ENCODE measurements around the gene KLF13. TPM values are rescaled to one million over a fixed set of nuclear protein-coding genes. Genes with fewer than 3 reads are reported as not detected.

The KLF13 gene
- total RNA-seq, 1 donor: 58.6 TPM

DNA sequence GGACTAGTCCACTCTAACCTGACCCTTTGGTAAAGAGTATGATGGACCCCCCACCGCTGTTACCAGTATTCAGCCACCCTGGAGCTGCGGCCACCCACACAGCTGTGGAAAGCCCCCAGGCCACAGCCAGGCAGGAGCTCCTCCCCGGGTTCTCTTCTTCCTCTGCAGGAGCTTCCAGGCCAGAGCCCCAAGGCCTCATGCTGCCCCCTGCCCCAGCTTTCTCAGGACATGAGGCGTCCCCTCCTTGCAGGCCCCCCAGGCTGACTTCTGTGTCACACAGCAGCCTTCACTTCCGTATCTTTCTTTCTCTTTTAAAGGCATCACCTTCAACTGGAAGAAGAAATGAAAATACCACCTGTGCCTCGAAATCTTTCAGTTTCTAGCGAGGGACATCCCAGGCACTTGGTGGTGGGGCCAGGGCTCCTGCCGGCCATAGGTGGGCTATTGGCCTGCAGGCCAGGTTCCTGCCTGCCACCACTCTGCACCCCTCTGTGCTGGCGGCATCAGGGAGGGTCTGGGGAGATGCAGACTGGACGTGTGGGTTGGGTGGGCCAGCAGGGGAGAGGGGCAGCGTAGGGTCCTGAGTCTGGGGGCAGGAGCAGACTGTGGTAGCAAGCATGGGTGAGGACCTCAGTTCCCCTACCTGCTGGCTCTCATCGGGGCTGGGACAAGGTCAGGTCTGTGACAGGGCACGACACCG lies 19.9 kb downstream of the KLF13 start:
- Histone ChIP-seq H2AFZ (ENCODE audit: low read length) (no peak overlapping the region), H3K9me3 (ENCODE audit: low read depth, low read length) (no peaks in the 10 kb centered on the region), H3K27me3 (ENCODE audit: insufficient read depth, low read length) (no peaks in the 10 kb centered on the region), H3K36me3 (ENCODE audit: insufficient read depth, low read length) (no peaks in the 10 kb centered on the region), H3K79me2 (ENCODE audit: insufficient read depth, low read length) (peaks cover 100% of the 10 kb centered on the region), H3K4me2 (ENCODE audit: insufficient read depth, low read length) (no peak overlapping the region), H4K20me1 (ENCODE audit: insufficient read depth, low read length) (peaks cover 69% of the 10 kb centered on the region), H3K4me3 (ENCODE audit: insufficient read depth, low read length) (no peak overlapping the region), H3K4me1 (ENCODE audit: insufficient read depth, low read length) (no peaks in the 10 kb centered on the region), H3K27ac (ENCODE audit: low read depth, low read length) (no peak overlapping the region)
- TF ChIP-seq, protein P1, sequence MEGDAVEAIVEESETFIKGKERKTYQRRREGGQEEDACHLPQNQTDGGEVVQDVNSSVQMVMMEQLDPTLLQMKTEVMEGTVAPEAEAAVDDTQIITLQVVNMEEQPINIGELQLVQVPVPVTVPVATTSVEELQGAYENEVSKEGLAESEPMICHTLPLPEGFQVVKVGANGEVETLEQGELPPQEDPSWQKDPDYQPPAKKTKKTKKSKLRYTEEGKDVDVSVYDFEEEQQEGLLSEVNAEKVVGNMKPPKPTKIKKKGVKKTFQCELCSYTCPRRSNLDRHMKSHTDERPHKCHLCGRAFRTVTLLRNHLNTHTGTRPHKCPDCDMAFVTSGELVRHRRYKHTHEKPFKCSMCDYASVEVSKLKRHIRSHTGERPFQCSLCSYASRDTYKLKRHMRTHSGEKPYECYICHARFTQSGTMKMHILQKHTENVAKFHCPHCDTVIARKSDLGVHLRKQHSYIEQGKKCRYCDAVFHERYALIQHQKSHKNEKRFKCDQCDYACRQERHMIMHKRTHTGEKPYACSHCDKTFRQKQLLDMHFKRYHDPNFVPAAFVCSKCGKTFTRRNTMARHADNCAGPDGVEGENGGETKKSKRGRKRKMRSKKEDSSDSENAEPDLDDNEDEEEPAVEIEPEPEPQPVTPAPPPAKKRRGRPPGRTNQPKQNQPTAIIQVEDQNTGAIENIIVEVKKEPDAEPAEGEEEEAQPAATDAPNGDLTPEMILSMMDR (IDR thresholded peaks at IDR 0.05; ENCODE audit: extremely low read depth, low read depth, low read length): no peak
- peak; percentile 62 for DNase-seq (ENCODE audit: insufficient read length, low spot score, missing footprints)

- Histone ChIP-seq H3K79me2 (ENCODE audit: insufficient read depth, low read length) (peaks cover 99% of the 10 kb centered on the region), H4K20me1 (ENCODE audit: insufficient read depth, low read length) (peaks cover 66% of the 10 kb centered on the region), H3K27me3 (ENCODE audit: insufficient read depth, low read length) (no peaks in the 10 kb centered on the region), H3K4me3 (ENCODE audit: insufficient read depth, low read length) (no peak overlapping the region), H3K4me1 (ENCODE audit: insufficient read depth, low read length) (peaks cover 3% of the 10 kb centered on the region), H3K9me3 (ENCODE audit: low read depth, low read length) (no peaks in the 10 kb centered on the region), H3K4me2 (ENCODE audit: insufficient read depth, low read length) (no peak overlapping the region), H3K36me3 (ENCODE audit: insufficient read depth, low read length) (no peaks in the 10 kb centered on the region), H3K27ac (ENCODE audit: low read depth, low read length) (no peak overlapping the region), H2AFZ (ENCODE audit: low read length) (no peak overlapping the region)
- TF ChIP-seq, protein P1 (IDR thresholded peaks at IDR 0.05; ENCODE audit: extremely low read depth, low read depth, low read length): no peak
- DNase-seq (ENCODE audit: insufficient read length, low spot score, missing footprints): peak; percentile 26
Measured at GRCh38 chr15:31347067-31347975, 20.7 kb downstream of the KLF13 start.

- Histone ChIP-seq H3K4me2 (ENCODE audit: insufficient read depth, low read length) (no peak overlapping the region), H3K4me1 (ENCODE audit: insufficient read depth, low read length) (peaks cover 12% of the 10 kb centered on the region), H4K20me1 (ENCODE audit: insufficient read depth, low read length) (peaks cover 66% of the 10 kb centered on the region), H3K4me3 (ENCODE audit: insufficient read depth, low read length) (no peak overlapping the region), H3K27ac (ENCODE audit: low read depth, low read length) (no peak overlapping the region), H3K27me3 (ENCODE audit: insufficient read depth, low read length) (no peaks in the 10 kb centered on the region), H2AFZ (ENCODE audit: low read length) (no peak overlapping the region), H3K79me2 (ENCODE audit: insufficient read depth, low read length) (peaks cover 99% of the 10 kb centered on the region), H3K9me3 (ENCODE audit: low read depth, low read length) (no peaks in the 10 kb centered on the region), H3K36me3 (ENCODE audit: insufficient read depth, low read length) (no peaks in the 10 kb centered on the region)
- TF ChIP-seq, protein P1 (IDR thresholded peaks at IDR 0.05; ENCODE audit: extremely low read depth, low read depth, low read length): no peak
- no peak for DNase-seq (ENCODE audit: insufficient read length, low spot score, missing footprints)
Measured at GRCh38 chr15:31347981-31348803, 21.6 kb downstream of the KLF13 start.

Measured in osteoblast (primary cell).